ENCODE results near the gene FRMD5. TPM values are rescaled to one million over a fixed set of nuclear protein-coding genes. Genes with fewer than 3 reads are reported as not detected.

The FRMD5 gene
- total RNA-seq, 1 donor from 2014 or later, result 7.8 TPM

GRCh38 chr15:44101944-44102343 is 93.1 kb downstream of the FRMD5 start:
- Mint-ChIP-seq H3K4me3 (ENCODE audit: low read depth) (no peak overlapping the region), H3K4me1 (ENCODE audit: low read depth) (peaks cover 11% of the 10 kb centered on the region), H3K9me3 (ENCODE audit: low read depth) (no peaks in the 10 kb centered on the region), H3K27ac (no peak overlapping the region), H3K36me3 (ENCODE audit: insufficient read depth) (no peaks in the 10 kb centered on the region), H3K27me3 (no peaks in the 10 kb centered on the region)
- no peak for TF ChIP-seq CTCF (IDR thresholded peaks at IDR 0.05; ENCODE audit: unreplicated experiment)
- no peak for DNase-seq (ENCODE audit: low spot score, unreplicated experiment)

GRCh38 chr15:44101286-44101685 is 93.8 kb downstream of the FRMD5 start:
- Mint-ChIP-seq H3K27ac (no peak overlapping the region), H3K4me1 (ENCODE audit: low read depth) (peaks cover 16% of the 10 kb centered on the region), H3K27me3 (no peaks in the 10 kb centered on the region), H3K4me3 (ENCODE audit: low read depth) (no peak overlapping the region), H3K36me3 (ENCODE audit: insufficient read depth) (no peaks in the 10 kb centered on the region), H3K9me3 (ENCODE audit: low read depth) (no peaks in the 10 kb centered on the region)
- no peak for TF ChIP-seq CTCF (IDR thresholded peaks at IDR 0.05; ENCODE audit: unreplicated experiment)
- DNase-seq (ENCODE audit: low spot score, unreplicated experiment), result no peak

GRCh38 chr15:44099671-44100070 is 95.4 kb downstream of the FRMD5 start:
- no peak overlapping the region for H3K27ac Mint-ChIP-seq
- no peak for TF ChIP-seq CTCF (IDR thresholded peaks at IDR 0.05; ENCODE audit: unreplicated experiment)
- H3K36me3 Mint-ChIP-seq (ENCODE audit: insufficient read depth), result no peaks in the 10 kb centered on the region
- no peaks in the 10 kb centered on the region for H3K9me3 Mint-ChIP-seq (ENCODE audit: low read depth)
- no peaks in the 10 kb centered on the region for H3K27me3 Mint-ChIP-seq
- peaks cover 16% of the 10 kb centered on the region for H3K4me1 Mint-ChIP-seq (ENCODE audit: low read depth)
- DNase-seq (ENCODE audit: low spot score, unreplicated experiment), result no peak
- no peak overlapping the region for H3K4me3 Mint-ChIP-seq (ENCODE audit: low read depth)

- Mint-ChIP-seq H3K27ac (no peak overlapping the region), H3K36me3 (ENCODE audit: insufficient read depth) (no peaks in the 10 kb centered on the region), H3K4me1 (ENCODE audit: low read depth) (peaks cover 16% of the 10 kb centered on the region), H3K9me3 (ENCODE audit: low read depth) (no peaks in the 10 kb centered on the region), H3K27me3 (no peaks in the 10 kb centered on the region), H3K4me3 (ENCODE audit: low read depth) (no peak overlapping the region)
- DNase-seq (ENCODE audit: low spot score, unreplicated experiment), result no peak
- no peak for TF ChIP-seq CTCF (IDR thresholded peaks at IDR 0.05; ENCODE audit: unreplicated experiment)
Measured at GRCh38 chr15:44097552-44097951, 97.5 kb downstream of the FRMD5 start.

GRCh38 chr15:44096596-44096995 is 98.5 kb downstream of the FRMD5 start:
- Mint-ChIP-seq H3K4me3 (ENCODE audit: low read depth) (no peak overlapping the region), H3K9me3 (ENCODE audit: low read depth) (no peaks in the 10 kb centered on the region), H3K36me3 (ENCODE audit: insufficient read depth) (no peaks in the 10 kb centered on the region), H3K4me1 (ENCODE audit: low read depth) (peaks cover 12% of the 10 kb centered on the region), H3K27ac (no peak overlapping the region), H3K27me3 (no peaks in the 10 kb centered on the region)
- DNase-seq (ENCODE audit: low spot score, unreplicated experiment), result no peak
- TF ChIP-seq CTCF (IDR thresholded peaks at IDR 0.05; ENCODE audit: unreplicated experiment), result no peak
